HepG2 (cell line): ENCODE data around the gene PLPPR2. TPM values are rescaled to one million over a fixed set of nuclear protein-coding genes. Genes with fewer than 3 reads are reported as not detected.
A peak's percentile ranks its signal among the peaks of the same experiment; 100 is the strongest.

Experiments
- ARID3A ChIP-seq: IDR thresholded peaks from 2 replicates; pipeline ENCODE4 v1.6.1; 2012; ENCODE audit warnings: low read depth, low read length, improper control_type of control experiment
- ATF7 ChIP-seq, 2 experiments: fragments of 450-650 bp in 1 of 2; sonication (generic) in 1 of 2; formaldehyde crosslinking in 1 of 2; IDR thresholded peaks; 2 replicates each; pipeline versions ENCODE4 v1.4.0 to v1.6.1; 2016 to 2020; ENCODE audit warnings: antibody characterized with exemption in 1 of 2, mild to moderate bottlenecking in 1 of 2, missing genetic modification reagents in 1 of 2
- CHCHD3 ChIP-seq: sonication (generic); formaldehyde crosslinking; IDR thresholded peaks from 2 replicates; pipeline ENCODE4 v1.8.0; 2022; ENCODE audit warnings: mild to moderate bottlenecking, missing genetic modification reagents, moderate library complexity
- CHD2 ChIP-seq: IDR thresholded peaks from 2 replicates; pipeline ENCODE4 v1.6.1; 2011; ENCODE audit warnings: low read depth, low read length, improper control_type of control experiment
- FOSL1 ChIP-seq: sonication (generic); formaldehyde crosslinking; IDR thresholded peaks from 2 replicates; pipeline ENCODE4 v1.9.0; 2021; ENCODE audit warnings: missing genetic modification reagents, borderline replicate concordance
- HDAC6 ChIP-seq: fragments of 200-600 bp; sonication (generic); IDR thresholded peaks from 2 replicates; pipeline ENCODE4 v1.7.0; 2017; ENCODE audit warnings: mild to moderate bottlenecking, antibody characterized with exemption, low read length, low read depth
- MTA1 ChIP-seq: sonication (generic); formaldehyde crosslinking; IDR thresholded peaks from 2 replicates; pipeline ENCODE4 v1.4.0; 2020; ENCODE audit warnings: missing genetic modification reagents, mild to moderate bottlenecking, borderline replicate concordance
- PITX1 ChIP-seq: sonication (generic); formaldehyde crosslinking; IDR thresholded peaks from 2 replicates; pipeline ENCODE4 v1.5.1; 2020; ENCODE audit warnings: mild to moderate bottlenecking, missing genetic modification reagents
- PPARG ChIP-seq: conservative IDR thresholded peaks from 2 replicates; pipeline ENCODE4 v1.6.1; 2016; ENCODE audit warnings: missing biosample characterization, missing genetic modification reagents
- TAF15 ChIP-seq: fragments of 200-400 bp; formaldehyde crosslinking; IDR thresholded peaks from one replicate; pipeline ENCODE4 v1.6.1; 2018; ENCODE audit warnings: mild to moderate bottlenecking, low read depth, low read length; ENCODE audit not compliant: poor library complexity, severe bottlenecking
- THYN1 ChIP-seq: sonication (generic); formaldehyde crosslinking; IDR thresholded peaks from 2 replicates; pipeline ENCODE4 v1.8.1; 2023; ENCODE audit warnings: low read depth, mild to moderate bottlenecking, moderate library complexity, missing genetic modification reagents, borderline replicate concordance
- ZNF354B ChIP-seq: sonication (generic); formaldehyde crosslinking; IDR thresholded peaks from 2 replicates; pipeline ENCODE4 v1.8.0; 2022; ENCODE audit warnings: mild to moderate bottlenecking, missing genetic modification reagents
- ZNF710 ChIP-seq: sonication (generic); formaldehyde crosslinking; IDR thresholded peaks from 2 replicates; pipeline ENCODE4 v1.5.0; 2020; ENCODE audit warnings: mild to moderate bottlenecking, missing genetic modification reagents, borderline replicate concordance
- ZNF781 ChIP-seq: sonication (generic); formaldehyde crosslinking; IDR thresholded peaks from 2 replicates; pipeline ENCODE4 v1.5.1; 2020; ENCODE audit warnings: borderline replicate concordance, mild to moderate bottlenecking, missing genetic modification reagents; ENCODE audit errors: not compliant biosample characterization
- polyA plus RNA-seq, 8 experiments: library from polyadenylated mRNA; depleted of rRNA in 3 of 8; stranded (reverse) in 7 of 8; unstranded in 1 of 8; fragments of >200 nt; fragmentation: Illumina TruSeq in 4 of 8; extraction: Trizol in 4 of 8; gene quantifications; 2 replicates each; pipeline versions ENCODE4 v1.2.1 to v1.2.3, GENCODE V29; 2011 to 2016; ENCODE audit warnings: low read depth in 4 of 8, missing spikeins in 1 of 8, mixed read lengths in 1 of 8; ENCODE audit not compliant: insufficient read depth in 1 of 8
- total RNA-seq, 5 experiments: library from RNA; depleted of rRNA; stranded (reverse); fragments of >200 nt; fragmentation: Illumina TruSeq; extraction: Trizol; gene quantifications; 2 replicates each; pipeline ENCODE4 v1.2.3, GENCODE V29; 2016; ENCODE audit warnings: low read depth in 1 of 5
- TF ChIP-seq, protein P1 (sequence below): sonication (generic); formaldehyde crosslinking; conservative IDR thresholded peaks from 2 replicates; pipeline ENCODE4 v1.8.0; 2022; ENCODE audit warnings: mild to moderate bottlenecking, moderate library complexity, missing genetic modification reagents
- TF ChIP-seq, protein P2 (sequence below): sonication (generic); formaldehyde crosslinking; IDR thresholded peaks from 2 replicates; pipeline ENCODE4 v1.9.0; 2021; ENCODE audit warnings: missing genetic modification reagents, mild to moderate bottlenecking, borderline replicate concordance
- TF ChIP-seq, protein P3 (sequence below): sonication (generic); formaldehyde crosslinking; conservative IDR thresholded peaks from 2 replicates; pipeline ENCODE4 v1.8.1; 2023; ENCODE audit warnings: missing genetic modification reagents

Gene PLPPR2
- total and polyA plus RNA-seq, 2 of the 13 experiments (the other 11 are each of a cell fraction or from before 2014, with no cell fraction given), result 1.5 to 2.1 TPM

- TF ChIP-seq, protein P1, sequence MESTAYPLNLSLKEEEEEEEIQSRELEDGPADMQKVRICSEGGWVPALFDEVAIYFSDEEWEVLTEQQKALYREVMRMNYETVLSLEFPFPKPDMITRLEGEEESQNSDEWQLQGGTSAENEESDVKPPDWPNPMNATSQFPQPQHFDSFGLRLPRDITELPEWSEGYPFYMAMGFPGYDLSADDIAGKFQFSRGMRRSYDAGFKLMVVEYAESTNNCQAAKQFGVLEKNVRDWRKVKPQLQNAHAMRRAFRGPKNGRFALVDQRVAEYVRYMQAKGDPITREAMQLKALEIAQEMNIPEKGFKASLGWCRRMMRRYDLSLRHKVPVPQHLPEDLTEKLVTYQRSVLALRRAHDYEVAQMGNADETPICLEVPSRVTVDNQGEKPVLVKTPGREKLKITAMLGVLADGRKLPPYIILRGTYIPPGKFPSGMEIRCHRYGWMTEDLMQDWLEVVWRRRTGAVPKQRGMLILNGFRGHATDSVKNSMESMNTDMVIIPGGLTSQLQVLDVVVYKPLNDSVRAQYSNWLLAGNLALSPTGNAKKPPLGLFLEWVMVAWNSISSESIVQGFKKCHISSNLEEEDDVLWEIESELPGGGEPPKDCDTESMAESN (CRISPR knock-in tag), result no peak
- TF ChIP-seq PITX1 (CRISPR knock-in tag) (no peak), HDAC6 (no peak), PPARG (no peak), ATF7 (IDR thresholded peaks at IDR 0.05) (no peak), ATF7 (CRISPR knock-in tag; IDR thresholded peaks at IDR 0.05) (no peak), TAF15 (no peak), CHCHD3 (CRISPR knock-in tag) (no peak), MTA1 (CRISPR knock-in tag) (0 out of 2 replicates have a peak, but pooled peaks have one; percentile 20), ZNF354B (no peak), CHD2 (no peak), FOSL1 (CRISPR knock-in tag) (no peak), ZNF781 (CRISPR knock-in tag) (no peak), ZNF710 (CRISPR knock-in tag) (no peak), ARID3A (no peak), THYN1 (no peak)
- TF ChIP-seq, protein P2, sequence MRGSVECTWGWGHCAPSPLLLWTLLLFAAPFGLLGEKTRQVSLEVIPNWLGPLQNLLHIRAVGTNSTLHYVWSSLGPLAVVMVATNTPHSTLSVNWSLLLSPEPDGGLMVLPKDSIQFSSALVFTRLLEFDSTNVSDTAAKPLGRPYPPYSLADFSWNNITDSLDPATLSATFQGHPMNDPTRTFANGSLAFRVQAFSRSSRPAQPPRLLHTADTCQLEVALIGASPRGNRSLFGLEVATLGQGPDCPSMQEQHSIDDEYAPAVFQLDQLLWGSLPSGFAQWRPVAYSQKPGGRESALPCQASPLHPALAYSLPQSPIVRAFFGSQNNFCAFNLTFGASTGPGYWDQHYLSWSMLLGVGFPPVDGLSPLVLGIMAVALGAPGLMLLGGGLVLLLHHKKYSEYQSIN (CRISPR knock-in tag), result no peak
- TF ChIP-seq, protein P3, sequence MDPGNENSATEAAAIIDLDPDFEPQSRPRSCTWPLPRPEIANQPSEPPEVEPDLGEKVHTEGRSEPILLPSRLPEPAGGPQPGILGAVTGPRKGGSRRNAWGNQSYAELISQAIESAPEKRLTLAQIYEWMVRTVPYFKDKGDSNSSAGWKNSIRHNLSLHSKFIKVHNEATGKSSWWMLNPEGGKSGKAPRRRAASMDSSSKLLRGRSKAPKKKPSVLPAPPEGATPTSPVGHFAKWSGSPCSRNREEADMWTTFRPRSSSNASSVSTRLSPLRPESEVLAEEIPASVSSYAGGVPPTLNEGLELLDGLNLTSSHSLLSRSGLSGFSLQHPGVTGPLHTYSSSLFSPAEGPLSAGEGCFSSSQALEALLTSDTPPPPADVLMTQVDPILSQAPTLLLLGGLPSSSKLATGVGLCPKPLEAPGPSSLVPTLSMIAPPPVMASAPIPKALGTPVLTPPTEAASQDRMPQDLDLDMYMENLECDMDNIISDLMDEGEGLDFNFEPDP (CRISPR knock-in tag), result 0 out of 2 replicates have a peak, but pooled peaks have one; percentile 60
Observed at GRCh38 chr19:11356676-11357550, 1.7 kb downstream of the PLPPR2 start (continued).
